ENCODE results near the gene CCDC85C.

The CCDC85C gene

DNA sequence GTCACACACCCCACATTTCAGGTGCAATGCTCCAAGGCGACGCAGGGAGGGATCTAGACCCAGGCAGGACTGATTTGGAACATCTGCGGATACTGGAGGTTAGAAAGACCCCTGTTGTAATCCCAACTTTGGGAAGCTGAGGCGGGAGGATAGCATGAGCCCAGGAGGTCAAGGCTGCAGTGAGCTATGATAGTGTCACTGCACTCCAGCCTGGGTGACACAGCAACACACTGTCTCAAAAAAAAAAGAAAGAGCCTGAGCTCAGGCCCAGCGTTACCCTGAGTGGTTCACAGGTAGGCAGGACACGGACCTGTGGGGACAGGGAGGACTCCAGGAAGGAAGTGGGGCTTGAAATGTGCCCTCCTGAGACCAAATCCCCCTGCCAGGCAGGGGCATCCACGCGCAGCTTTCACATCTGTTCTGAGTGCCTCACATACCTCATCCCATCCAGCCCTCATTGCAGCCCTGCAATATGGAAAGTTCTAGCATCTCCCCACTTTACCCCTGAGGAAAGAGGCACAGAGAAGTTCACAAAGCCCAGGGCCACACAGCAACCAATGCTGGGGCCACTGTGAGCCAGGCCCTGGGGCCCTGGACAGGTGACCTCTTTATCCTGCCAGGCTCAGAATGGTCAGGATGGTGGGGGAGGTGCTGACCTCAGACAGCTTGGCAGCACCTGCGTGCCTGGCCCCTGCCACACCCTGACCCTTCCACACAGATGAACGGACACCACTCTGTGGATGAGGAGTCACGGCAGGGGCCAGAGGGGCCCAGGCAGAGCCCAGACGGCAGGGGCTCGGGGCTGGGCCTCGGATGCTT is 34.1 kb downstream of the CCDC85C start:
- TF ChIP-seq, protein P1, sequence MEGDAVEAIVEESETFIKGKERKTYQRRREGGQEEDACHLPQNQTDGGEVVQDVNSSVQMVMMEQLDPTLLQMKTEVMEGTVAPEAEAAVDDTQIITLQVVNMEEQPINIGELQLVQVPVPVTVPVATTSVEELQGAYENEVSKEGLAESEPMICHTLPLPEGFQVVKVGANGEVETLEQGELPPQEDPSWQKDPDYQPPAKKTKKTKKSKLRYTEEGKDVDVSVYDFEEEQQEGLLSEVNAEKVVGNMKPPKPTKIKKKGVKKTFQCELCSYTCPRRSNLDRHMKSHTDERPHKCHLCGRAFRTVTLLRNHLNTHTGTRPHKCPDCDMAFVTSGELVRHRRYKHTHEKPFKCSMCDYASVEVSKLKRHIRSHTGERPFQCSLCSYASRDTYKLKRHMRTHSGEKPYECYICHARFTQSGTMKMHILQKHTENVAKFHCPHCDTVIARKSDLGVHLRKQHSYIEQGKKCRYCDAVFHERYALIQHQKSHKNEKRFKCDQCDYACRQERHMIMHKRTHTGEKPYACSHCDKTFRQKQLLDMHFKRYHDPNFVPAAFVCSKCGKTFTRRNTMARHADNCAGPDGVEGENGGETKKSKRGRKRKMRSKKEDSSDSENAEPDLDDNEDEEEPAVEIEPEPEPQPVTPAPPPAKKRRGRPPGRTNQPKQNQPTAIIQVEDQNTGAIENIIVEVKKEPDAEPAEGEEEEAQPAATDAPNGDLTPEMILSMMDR (IDR thresholded peaks at IDR 0.05; ENCODE audit: low read depth, low read length) = no peak
- H3K4me3 ChIP-seq (ENCODE audit: low read depth, low read length) = no peak overlapping the region

DNA sequence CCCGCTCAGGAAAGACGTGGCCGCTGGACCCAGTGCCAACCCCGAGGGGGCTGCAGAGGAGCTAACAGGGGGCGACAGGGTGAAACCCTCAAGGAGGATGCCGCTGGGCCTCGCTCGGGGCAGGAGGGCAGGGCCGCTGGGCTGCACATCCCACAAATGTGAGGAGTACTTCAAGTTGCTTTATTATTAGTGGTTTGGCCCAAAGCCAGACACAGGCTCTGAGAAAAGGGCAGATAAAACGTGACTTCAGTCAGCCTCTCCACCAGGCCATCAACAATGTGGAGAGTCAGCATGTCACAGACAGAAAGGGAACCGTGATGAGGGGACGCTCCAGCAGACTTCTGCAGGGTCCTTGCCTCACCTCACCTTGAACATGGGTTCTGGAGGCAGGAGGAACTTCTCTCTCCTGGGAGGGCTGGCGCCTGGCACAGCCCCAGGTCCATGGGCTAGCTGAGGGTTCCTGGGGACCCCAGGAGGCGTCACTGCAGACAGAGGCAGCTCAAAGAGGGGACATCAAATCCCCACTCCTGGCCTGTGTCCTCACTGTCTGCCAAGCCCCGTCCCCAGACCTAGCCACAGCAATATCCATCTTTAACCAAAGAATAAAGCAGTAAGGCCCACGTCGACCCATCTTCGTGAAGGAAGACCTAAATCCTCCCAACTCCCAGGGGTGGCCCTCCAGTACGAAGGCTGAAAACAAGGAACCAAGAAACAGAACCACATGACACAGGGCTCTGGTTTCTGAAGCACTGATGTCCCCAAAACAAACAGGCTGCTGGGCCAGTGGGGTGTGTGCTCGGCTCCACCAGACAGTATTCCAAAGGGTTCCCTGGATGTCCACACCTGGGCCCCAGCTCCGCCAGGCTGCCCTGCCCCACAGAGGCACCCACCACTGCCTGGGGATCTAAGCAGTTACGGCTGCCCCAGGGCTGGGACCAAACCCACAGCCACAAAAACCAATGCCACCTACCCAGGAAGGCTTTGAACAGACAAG is 35.1 kb downstream of the CCDC85C start:
- no peak overlapping the region for H3K4me3 ChIP-seq (ENCODE audit: low read depth, low read length)
- TF ChIP-seq, protein P1 (IDR thresholded peaks at IDR 0.05; ENCODE audit: low read depth, low read length) = no peak

DNA sequence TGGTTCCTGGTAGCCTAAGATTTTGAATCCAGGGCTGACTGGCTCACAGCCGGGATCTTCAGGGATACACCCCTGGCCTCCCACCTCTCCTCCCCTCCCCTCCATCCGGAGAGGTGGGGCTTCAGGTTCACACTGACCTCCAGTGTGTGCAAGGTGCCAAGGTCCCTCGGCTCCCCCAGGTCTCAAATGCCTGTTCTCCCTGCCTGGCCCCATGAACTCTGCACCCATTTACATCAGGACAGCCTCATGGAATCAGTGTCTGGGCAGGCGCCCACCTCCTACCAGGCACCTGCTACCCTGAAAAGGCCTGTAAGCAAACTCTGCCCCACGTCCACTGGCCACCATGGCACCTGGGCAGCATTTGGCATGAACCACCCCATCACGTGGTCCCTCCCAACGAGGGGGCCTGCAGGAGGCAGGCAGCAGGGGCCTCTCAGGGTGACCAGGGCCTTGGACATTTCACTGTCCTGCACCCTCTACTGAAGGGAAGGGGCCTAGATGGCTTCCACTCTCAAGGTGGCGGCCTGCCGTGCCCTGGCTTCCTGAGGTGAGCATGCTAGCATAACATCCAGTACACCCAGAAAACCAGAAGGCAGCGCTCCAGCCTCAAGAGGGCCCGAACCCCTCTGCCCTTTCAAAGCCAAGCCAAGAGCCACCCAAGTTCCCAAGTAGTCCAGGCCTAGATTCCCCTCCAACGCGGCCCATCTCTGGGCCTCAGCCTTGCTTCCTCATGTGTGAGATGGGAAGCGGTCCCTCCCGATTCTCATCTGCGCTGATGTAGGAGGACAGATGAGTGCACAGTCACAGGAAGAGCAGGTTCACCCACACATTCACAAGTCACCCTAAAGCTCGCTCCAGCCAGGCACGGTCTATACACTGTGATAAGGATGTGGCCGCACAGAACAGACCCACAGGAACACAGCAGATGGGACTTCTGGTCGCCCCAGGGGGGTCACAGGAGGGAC is 37.3 kb downstream of the CCDC85C start:
- no peak overlapping the region for H3K4me3 ChIP-seq (ENCODE audit: low read depth, low read length)
- TF ChIP-seq, protein P1 (IDR thresholded peaks at IDR 0.05; ENCODE audit: low read depth, low read length) = no peak

DNA sequence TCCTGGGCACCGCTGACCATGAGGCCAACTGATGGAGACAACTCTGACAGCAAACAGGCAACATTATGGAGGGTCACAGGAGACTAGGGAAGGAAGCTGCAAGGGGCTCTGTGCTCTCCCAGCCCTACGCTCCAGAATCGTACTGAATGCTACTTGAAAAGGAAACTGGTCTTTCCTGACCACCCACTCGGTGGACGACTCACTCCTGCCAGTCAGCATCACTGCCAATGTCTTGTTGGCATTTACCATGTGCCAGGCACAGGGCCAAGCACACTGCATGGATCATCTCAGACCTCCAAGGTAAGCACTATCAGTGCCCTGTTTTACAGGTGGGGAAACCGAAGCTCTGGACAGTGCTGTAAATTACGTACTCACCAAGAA is 38.0 kb downstream of the CCDC85C start:
- TF ChIP-seq, protein P1 (IDR thresholded peaks at IDR 0.05; ENCODE audit: low read depth, low read length) = no peak
- H3K4me3 ChIP-seq (ENCODE audit: low read depth, low read length) = no peak overlapping the region

DNA sequence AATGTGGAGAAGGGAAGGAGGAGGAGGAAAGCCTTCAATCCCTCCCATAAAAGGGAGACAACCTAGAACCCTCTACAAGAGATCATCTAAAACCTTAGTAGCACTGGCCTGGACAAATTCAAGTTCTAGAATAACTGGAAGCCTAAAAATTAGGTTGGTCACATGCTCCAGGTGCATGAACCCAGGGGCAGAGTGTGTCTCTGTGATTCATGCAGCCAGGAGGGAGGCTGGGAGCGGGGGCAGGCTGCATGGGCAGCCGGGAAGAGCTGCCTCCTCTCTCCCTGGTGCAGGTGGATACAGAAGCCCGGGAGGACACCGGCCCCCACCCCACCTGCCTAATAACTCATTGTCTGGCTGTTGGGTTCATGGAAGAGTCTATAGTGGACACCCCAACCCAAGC is 38.6 kb downstream of the CCDC85C start:
- H3K4me3 ChIP-seq (ENCODE audit: low read depth, low read length) = no peak overlapping the region
- TF ChIP-seq, protein P1 (IDR thresholded peaks at IDR 0.05; ENCODE audit: low read depth, low read length) = no peak

DNA sequence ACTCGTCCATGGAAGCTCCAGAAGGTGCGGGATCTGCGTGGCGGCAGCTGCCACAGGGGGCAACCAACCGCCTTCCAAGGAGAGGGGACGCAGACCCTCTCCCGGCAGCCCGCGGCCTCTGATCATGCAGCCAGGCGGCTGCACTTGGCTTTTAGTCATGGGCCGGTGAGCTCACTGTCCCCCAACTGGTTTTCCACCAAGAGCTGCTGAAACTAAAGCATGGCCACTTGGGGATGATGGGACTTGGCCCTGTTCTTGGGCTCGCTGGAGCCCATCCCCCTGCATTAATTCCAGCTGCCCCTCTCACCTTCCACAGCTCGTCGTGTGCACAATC is 39.1 kb downstream of the CCDC85C start:
- TF ChIP-seq, protein P1 (IDR thresholded peaks at IDR 0.05; ENCODE audit: low read depth, low read length) = no peak
- H3K4me3 ChIP-seq (ENCODE audit: low read depth, low read length) = no peak overlapping the region
